Muscle of arm (tissue), 12 donors: Measurements from ENCODE around the gene PDLIM3. TPM values are rescaled to one million over a fixed set of nuclear protein-coding genes. Genes with fewer than 3 reads are reported as not detected.
"Not testable (repeated sequence)": the region's sequence is repeated elsewhere in the genome, so short reads cannot be mapped to it uniquely, and the experiment has no call there.

Source experiments
- DNase-seq: peaks from one replicate; pipeline ENCODE4 v3.0.0-alpha.2; 2013
- polyA plus RNA-seq, 12 donors: library from polyadenylated mRNA; unstranded; fragments of 120-200 nt; gene quantifications; one replicate each; pipeline ENCODE4 v1.2.1, GENCODE V29; 2013; ENCODE audit not compliant: insufficient read length in 12 of 12

The PDLIM3 gene
- polyA plus RNA-seq, 12 donors, result 198 to 740 (median 501) TPM

DNA sequence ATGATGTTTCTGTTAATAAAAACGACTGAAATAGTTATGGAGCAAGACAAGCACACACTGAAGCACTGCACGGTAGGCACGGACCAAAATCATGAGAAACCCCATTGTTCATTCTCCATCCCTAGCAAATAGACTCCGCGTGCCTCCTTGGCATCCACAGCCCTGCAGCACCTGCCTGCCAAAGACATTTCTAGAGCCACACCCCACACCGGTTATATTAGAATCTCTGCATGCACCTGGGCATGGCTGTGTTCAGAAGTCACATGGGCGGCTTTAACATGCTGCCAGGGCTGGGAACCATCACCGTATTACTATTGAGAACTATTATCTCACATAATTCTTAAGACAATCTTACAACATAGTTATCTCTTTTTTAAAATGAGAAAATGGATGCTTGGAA is 5.9 kb downstream of the PDLIM3 start:
- DNase-seq, result no peak

DNA sequence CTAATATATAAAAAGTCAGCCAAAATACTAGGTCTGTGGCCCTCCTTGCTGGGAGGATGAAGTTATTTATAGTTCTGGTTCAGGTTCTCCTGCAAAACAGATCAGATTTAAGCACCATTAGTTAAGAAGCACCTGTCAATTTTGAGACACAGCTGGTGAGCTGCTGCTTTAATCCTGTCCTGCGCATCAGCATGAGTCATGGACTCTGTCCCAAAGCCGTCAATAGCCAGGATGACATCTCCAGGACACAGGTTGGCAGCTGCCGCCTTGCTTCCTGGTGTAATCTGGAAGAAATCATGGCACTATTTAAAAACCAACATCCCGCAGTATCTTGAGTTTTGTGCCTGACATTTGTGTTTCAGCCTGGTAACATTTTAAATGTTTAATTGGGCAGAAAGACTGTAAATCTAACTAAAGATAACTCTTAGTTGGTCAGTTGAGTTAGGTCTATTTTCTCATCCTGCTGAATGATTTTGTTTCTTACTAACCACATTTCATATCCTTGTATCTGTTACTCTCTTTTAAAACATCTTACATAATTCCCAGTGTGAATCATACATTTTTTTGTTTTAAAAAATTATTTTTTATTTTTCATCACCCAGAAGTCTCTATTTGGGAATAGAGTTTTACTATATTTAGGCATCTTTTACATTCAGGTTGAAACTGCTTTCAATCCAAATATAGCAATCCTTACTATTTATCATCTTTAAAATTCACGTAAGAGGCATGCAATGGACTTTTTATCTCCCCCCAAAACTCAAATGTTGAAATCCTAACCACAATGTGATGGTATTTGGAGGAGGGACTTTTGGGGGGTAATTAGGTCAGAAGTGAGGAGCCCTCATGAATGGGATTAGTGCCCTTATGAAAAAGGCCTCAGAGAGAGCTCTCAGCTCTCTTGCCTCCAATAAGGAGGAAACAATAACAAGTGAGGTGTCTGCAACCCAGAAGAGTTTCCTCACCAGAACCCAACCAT is 10.1 kb downstream of the PDLIM3 start:
- peak; percentile 28 for DNase-seq

DNA sequence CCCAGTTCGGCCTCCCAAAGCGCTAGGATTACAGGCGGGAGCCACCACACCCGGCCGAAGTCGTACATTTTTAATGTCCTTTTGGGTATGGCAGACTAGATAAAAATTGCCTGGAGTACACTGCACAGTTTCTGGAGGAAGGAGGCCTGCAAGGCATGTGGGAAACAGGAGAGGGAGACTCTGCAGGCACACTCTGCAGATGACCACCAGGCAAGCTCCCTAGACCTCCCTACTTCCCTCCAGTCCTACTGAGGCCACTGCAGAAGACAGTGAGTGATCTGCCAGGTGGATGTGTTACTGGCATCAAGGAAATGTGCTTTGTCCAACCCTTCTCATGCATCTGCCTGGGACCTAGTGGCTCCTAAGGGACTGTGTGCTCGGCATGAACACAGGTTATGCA is 11.4 kb downstream of the PDLIM3 start:
- DNase-seq, result no peak

DNA sequence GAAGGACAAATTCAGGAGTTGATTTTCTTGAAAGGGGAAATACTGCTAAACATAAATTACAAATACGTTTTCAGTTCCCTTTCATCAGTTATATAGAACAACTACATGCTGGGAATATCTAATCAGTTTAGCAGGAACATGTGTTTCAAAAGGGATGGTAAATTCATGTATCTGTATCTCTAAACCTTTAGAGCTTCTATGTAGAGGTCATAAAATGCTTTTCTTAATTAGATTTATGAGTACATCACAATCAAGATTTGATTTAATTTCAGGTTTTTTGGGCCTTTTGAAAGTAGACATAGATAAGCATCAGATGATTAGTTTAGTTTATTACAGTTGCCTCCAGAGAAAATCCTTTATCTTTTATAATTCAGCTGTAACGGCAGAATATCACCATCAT is 12.9 kb downstream of the PDLIM3 start:
- no peak for DNase-seq

DNA sequence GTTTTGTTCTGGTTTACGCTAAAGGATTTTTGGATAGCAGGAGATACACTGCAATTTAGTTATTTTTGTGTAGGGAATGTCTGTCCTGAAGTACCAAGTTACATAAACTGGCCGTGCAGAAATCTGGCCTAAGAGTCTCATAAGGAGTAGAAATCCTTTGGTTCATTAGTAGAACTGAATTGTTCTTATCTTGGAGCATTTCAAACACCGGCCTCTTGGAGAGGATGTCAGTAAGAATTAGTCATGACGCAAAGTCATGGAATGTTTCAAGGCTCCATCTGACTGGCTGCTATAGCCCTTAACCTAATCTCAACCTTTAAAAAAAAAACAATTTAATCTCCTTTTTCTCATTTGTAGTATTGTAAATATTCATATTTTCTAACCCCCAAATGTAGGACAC is 15.2 kb downstream of the PDLIM3 start:
- no peak for DNase-seq

DNA sequence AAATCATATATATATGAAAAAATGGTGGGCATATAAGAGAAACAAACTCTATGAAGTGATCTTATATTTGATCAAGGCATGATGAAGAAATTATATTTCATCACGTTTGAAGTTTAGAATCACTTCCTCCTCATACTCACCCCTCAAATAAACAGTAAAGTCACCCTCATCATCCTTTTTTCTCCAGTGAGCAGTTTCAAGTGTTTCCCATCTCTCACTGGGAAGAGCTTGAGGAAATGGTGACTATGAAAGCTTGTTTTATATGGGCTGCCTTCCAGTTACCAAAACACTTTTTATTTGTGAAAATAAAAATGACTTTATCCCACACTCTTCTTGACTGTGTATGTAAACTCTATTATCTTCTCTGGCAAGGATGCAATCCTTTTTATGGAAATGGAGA is 16.8 kb downstream of the PDLIM3 start:
- DNase-seq, result no peak

DNA sequence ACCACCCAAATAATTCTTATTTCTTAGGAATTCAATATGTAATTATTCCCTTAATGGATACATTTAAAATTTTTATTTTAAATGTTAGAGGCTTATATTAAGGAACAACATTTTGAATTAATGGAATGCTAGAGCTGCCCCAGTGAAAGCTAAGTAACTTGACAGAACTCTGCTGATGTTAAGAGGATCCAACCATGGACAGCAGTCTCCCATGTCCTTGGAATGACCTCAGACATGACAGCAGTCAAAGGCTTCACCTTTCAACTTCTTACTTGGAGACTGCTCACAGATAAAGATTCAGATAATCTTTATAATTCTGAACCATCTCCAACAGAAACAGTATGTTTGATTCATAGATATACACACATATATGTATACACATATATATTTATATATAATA is 17.2 kb downstream of the PDLIM3 start:
- no peak for DNase-seq

DNA sequence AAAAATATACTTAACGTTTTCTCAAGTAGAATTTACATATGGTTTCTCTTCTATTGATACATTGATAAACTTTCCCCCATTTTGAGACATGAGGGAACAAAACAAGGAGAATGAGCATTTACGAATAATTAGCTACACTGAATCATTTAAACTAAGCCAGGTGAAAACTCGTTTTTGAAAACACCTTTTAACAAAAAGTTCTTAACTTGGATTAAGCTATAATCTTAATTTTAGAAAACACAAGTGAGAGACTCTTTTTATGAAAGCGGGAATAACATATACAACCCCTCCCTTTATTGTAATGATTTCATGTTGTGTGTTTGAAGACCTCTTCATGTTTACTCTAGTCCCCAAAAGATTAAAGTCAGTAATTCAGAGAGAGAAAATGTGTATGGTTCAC is 20.1 kb downstream of the PDLIM3 start:
- no peak for DNase-seq

DNA sequence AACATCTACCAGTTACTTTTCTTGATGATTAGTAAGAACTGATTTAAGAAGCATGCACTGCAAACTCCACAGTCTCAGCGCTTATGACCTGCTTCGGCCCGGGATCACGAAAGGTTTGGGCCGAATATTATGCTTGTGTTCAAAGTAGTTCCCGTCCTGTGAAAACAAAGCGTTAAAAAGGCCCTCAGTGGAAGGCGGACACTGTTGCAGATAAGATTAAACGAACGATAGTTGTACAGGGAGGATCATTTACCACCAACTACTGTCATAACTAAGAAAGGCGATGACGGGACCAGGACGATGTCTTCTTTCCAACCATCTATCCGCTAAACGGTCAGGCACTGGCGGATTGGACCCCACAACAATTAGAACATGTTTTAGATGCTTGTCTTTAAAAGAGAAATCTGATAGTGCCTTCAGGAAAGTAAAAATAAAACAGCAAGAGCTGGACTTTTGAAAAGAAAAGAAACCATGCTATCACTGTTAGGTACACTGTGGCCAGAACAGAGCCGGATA is 21.1 kb downstream of the PDLIM3 start:
- DNase-seq, result no peak

DNA sequence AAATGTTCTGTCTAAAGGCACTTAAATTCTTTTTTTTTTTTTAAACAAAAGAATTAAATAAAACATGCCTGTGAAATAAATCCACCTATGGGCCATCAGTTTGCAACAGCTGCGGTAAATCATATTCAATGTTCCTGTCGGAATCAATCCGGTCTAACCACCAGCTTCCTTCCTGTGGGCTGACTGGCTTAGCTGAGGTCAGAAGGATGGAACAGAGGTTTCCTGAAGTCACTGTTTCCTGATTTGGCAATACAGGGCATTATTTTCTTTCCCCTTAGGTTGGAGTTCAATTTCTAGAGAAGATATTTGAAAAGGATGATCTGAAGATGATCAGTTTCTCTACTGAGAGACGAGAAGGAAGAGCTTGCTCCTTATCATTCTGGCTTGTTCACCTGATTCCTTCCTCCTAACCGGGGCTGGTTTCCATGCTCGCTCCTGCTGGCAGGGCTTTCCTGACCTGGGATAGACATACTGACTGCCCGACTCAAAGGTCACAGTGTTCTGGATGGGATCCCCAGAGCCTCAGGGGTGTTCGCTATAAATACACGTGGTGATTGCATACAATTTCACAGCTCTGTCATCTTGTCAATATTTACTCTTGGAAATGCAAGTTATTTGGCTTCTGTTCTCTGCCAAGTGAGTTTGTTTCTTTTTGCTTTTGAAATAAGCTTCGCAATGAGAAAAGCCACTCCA is 21.7 kb downstream of the PDLIM3 start:
- DNase-seq, result no peak

DNA sequence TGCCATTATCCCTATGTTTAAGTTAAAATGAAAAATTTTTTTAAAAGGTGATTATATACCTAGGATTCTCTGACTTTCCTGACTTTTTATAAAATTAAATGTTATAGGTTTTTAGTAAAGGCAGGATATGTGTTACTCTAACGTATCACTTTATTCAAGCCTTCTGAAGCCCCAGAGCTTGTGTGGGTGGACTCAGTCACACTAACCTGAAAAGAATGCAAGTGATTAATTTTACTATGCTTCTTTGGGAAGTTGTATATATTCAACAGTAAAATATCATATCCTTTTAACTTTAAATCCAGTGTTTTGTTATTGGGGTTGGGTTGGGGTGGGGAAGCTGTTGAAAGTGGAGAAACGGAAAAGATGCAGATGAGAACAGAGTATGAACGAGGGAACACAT is 22.8 kb downstream of the PDLIM3 start:
- no peak for DNase-seq

DNA sequence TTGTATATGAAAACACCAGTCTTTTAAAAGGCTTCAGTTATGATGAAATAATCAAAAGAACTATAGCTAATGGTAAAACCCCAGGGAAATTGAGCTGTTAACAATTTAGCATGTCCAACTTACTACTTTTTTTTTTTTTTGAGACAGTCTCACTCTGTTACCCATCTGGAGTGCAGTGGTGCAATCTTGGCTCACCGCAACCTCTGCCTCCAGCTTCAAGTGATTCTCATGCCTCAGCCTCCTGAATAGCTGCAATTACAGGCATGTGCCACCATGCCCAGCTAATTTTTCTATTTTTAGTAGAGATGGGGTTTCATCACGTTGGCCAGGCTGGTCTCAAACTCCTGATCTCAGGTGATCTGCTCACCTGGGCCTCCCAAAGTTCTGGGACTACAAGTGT is 24.1 kb downstream of the PDLIM3 start:
- not testable (repeated sequence) for DNase-seq

DNA sequence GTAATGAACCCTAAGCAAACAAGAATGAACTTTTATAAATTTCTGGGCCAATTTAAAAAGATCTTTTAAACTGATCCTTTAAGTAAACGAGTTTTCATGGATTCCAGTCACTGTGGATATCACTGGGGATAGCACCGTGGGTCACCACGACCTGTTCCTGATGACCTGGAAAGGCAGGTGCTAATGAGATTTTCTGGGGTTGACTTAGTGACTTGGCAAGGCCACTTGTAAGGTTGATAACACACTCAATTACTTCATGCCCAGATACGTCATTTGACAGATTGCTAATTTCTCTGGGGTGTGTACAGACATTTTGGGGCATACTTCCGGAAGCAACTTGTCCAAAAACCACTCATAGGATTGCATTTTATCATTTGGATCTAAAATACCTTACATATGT is 24.5 kb downstream of the PDLIM3 start:
- no peak for DNase-seq

DNA sequence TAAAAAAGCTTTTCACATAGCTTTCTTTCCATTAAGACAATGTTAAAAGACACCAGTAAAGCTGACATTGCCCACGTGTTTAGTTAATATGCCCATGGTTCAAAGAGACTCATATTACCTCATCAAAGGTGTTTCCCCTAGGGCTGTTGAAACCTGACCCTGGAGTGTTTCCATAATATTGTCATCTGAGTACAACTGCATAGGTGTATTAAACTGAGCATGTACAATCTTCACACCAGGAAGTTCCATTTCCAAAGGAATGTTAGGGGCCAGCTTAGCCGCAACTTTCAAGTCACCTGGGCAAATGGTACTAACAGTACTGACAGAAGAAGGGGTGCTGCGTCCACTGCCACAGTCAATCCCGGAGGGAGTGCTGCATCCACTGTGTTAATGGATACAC is 27.1 kb downstream of the PDLIM3 start:
- DNase-seq, result no peak

DNA sequence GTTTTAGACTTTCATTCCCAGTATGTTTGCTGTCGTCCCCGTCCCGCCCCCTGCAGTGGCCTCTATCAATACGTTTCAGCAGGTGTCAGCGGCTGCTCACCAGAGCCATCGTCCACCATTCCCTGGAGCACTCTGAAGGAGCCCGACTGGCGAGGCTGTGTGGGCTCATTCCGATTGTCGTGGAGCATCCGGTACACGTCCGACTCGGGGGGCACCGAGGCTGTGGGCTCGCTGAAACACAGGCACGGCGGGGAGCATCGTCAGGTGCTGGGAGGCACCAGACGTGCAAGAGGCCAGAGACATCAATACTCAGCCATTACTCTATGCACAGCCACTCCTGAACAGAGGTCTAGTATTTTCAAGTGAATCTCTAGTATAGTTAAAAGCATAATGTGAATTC is 28.9 kb downstream of the PDLIM3 start:
- DNase-seq, result no peak

DNA sequence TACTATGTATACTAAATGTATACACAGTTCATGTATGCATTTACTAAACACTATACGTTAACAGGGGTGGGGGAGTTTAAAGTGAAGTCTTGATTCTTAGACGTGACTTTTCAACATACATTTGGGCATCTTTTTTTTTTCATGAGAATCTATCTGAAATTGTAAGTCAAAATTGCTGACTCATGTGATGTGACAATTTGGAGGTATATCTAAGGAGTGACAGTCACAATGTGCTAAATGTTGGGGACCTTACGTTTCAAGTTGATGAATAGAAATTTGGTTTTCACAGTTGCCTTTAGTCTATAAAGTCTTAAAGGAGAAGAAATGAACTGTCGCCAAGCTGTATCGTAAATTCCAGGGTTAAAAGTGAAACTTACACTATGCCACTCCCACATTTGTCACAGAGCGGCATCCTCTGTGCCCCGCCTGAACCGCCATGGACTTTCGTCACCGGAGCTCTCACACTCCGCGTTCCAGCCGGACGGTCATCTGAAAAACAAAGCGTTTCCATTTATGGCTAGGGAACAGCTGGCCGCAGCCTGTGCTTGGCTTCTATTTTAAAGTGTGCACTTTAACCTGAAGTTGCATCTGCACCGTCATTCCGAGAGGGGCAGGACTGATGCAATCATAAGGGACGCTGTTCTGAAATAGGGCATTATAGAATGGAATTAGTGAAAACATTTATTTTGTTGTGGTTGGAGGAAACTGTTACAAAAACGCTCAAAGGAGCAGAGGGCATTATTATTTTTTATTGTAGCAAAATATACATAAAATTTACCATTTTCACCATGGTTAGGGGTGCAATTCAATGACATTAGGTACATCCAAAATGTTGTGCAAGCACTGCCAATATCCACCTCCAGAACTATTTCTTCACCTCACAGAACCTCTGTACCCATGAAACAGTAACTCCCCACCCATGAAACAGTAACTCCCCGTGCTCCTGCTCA is 30.9 kb downstream of the PDLIM3 start:
- DNase-seq, result peak; percentile 35

DNA sequence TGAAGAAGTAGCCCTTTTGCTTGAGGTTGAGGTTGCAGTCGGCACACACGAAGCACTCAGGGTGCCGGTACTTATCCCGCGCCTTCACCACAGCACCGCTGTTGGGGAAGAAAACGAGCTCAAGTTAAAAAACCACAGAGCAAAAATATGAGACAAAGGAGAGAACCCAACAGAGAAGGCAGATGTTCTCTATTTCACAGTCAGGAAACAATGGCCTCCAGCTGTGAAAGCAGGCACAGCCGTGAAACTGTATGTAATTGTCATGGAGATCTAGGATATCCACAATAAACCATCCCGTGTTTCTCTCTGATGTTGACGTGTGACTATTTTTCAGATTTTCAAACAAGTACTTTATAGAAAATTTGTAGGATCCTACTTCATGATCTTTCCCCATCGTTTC is 32.9 kb downstream of the PDLIM3 start:
- DNase-seq, result no peak

DNA sequence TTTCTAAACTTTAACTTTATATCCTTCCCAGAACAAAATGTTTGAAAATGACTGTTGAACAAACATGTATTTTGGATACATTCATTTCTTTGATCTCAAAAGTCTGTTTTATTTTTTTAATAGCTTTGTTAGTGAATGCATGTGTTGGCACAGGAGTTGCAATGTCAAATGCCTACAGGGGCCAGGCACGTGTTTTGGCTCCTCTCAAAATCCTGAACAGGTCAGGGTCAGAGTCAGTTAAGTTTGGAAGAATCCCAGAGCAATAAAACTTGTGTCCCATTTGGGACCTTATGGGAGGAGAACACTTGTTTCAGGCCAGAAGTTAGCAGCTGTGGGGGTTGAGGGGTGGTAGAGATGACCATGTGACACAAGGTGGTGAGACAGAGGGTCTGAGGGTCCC is 34.7 kb downstream of the PDLIM3 start:
- no peak for DNase-seq

DNA sequence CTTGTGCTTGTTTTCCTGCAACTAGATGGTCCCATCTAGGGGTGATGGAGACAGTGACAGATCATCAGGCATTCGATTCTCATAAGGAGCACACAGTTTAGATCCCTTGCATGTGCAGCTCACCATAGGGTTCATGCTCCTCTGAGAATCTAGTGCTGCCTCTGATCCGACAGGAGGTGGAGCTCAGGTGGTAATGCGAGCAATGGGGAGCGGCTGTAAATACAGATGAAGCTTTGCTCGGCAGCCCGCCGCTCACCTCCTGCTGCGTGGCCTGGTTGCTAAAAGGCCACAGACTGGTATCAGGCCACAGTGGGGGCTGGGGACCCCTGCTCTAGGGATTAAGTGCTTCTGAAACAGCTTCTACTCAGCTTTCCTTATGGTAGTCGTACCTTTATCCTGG is 35.3 kb downstream of the PDLIM3 start:
- DNase-seq, result no peak

DNA sequence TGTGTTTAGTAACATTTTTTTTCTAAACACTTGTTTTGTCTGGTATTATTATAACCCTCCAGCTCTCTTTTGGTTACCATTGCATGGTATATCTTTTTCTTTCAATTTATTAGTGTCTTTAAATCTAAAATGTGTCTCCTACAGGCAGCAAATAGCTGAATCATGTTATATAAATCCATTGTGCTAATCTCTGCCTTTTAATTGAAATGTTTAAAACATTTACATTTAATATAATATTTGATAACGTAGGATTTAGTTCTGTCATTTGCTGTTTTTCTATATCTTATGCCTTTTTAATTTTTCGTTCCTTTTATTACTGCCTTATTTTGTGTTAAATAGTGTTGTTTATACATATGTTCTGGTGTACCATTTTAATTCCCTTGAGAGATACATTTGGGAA is 46.7 kb downstream of the PDLIM3 start:
- no peak for DNase-seq

DNA sequence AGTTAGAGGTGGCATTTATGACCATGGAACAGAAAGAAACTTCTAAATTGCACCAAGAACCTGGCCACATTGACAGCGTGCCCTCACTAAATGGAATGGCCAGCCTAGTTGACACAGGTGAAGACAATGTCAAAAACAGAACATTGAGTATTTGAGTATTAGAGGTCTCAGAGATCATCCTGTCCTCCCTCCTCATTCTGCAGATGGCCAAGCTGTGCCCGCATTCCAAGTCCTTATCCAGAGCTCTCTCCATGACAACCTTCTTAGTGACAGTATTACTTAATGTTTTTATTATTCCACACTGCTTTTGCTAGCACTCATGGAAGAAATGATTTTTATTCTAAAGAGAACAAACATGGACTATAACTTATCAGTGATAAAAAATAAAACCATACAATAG is 53.9 kb downstream of the PDLIM3 start:
- no peak for DNase-seq
